Memory B cell (primary cell): ENCODE results near the gene ZNF836.
"Not testable (repeated sequence)": the region's sequence is repeated elsewhere in the genome, so short reads cannot be mapped to it uniquely, and the experiment has no call there.

Experiments
- ATAC-seq: fragments of 150-1000 bp; cut with Tn5 transposase; 2 replicates; pipeline ENCODE4 v1.10.0; 2021; ENCODE audit warnings: low read depth, mild to moderate bottlenecking, moderate library complexity
- DNase-seq, 2 donors: peaks; one replicate each; pipeline ENCODE4 v3.0.0; 2022; ENCODE audit warnings: low spot score in 2 of 2
- H3K27ac Mint-ChIP-seq: one replicate; pipeline ENCODE4 v1.8.0; 2022; ENCODE audit warnings: mild to moderate bottlenecking, moderate library complexity, mixed read lengths
- H3K27me3 Mint-ChIP-seq: one replicate; pipeline ENCODE4 v1.8.0; 2022; ENCODE audit warnings: mixed read lengths
- H3K36me3 Mint-ChIP-seq: one replicate; pipeline ENCODE4 v1.8.0; 2022; ENCODE audit warnings: mild to moderate bottlenecking, mixed read lengths
- H3K4me1 Mint-ChIP-seq: one replicate; pipeline ENCODE4 v1.8.0; 2022; ENCODE audit warnings: mixed read lengths
- H3K4me3 Mint-ChIP-seq: one replicate; pipeline ENCODE4 v1.8.0; 2022; ENCODE audit warnings: mild to moderate bottlenecking, moderate library complexity, mixed read lengths
- H3K9me3 Mint-ChIP-seq: one replicate; pipeline ENCODE4 v1.8.0; 2022; ENCODE audit warnings: mixed read lengths

The ZNF836 gene

DNA sequence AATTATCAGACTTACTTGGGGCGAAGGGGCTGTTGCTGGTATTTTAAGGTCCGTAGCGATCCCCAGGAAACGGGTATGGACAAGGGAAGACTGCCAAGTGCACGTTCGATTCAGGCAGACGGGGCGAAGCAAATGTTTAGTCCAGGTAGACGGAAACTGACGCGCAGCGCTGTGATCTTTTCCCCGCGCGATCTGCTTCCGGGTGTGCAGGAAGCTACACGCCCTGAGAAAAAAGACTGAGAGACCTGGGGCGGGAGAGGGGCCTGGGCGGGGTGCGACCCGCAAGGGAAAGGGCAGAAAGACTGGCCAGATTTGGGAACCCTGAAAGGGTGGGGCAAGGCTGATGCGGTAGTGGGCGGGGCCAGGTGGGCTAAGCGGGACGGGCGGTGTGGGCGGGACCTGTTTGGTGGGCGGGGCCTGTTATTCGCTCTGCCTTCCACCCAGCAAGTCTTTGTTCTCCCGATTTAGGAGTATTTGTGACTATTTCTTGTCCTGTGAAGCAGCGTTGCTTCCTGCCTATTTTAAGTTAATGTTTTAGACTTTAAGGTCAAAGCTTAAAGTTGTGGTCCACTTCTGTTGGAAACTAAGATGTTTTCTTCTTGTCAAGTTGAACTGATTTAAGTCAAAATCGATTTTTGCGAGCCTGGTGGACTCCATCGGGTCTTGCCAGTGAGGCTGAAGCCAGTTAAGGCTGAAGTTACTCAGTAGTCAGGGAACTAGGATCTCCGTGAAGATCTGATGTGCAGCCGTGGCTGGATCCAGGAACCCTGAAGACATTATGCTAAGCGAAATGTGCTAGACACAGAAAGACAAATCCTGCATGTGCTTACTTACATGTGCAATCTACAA lies at the start of gene ZNF836:
ZNF836 (minus strand) TSS at position 301 of the 849 bp plus-strand sequence. CDS start 3,549 bp downstream, outside the sequence.
- Mint-ChIP-seq H3K27ac (peak within 1 kb of the TSS; percentile 97), H3K4me3 (peak within 1 kb of the TSS; percentile 96), H3K27me3 (no peaks in the 10 kb centered on the region), H3K36me3 (peaks cover 26% of the 10 kb centered on the region), H3K4me1 (peaks cover 14% of the 10 kb centered on the region), H3K9me3 (no peaks in the 10 kb centered on the region)
- peak; percentile 80 to 83 for DNase-seq
- peak; percentile 92 for ATAC-seq

DNA sequence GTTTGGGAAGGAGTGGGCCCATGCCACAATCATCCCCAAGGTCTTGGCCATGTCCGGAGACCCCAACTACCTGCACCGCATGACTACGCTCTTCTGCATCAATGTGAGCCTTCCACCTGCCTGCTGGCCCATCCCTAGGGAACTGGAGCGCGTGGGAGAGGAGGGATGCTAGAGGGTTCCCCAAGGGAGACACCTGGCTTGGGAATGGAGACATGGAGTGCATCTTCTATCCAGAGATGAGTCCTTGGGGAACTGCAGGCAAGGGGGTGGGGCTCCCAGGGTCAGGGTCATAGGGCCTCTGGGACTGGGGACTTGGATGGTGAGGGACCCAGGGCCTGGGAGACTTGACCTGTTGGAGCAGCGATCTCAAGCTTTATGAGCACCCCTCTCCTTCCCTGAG lies 49.6 kb upstream of the ZNF836 start:
- Mint-ChIP-seq H3K27ac (no peak overlapping the region), H3K9me3 (no peaks in the 10 kb centered on the region), H3K4me3 (no peak overlapping the region), H3K36me3 (peaks cover 46% of the 10 kb centered on the region), H3K27me3 (no peaks in the 10 kb centered on the region), H3K4me1 (peaks cover 10% of the 10 kb centered on the region)
- no peak for DNase-seq
- ATAC-seq = no peak

DNA sequence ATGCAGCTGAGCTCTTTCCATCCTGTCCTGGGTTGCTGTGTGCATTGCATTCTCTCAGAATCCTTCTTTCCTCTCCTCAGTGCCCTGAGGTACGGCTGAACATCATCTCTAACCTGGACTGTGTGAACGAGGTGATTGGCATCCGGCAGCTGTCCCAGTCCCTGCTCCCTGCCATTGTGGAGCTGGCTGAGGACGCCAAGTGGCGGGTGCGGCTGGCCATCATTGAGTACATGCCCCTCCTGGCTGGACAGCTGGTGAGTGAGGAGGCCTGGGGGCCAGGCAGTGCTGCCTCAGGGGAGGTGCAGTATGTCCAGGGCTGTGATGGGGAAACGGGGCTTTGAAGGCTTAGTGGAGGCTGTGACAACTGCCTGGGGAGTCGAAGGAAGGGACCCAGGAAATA lies 48.2 kb upstream of the ZNF836 start:
- H3K27me3 Mint-ChIP-seq = no peaks in the 10 kb centered on the region
- H3K36me3 Mint-ChIP-seq = peaks cover 43% of the 10 kb centered on the region
- no peak overlapping the region for H3K4me3 Mint-ChIP-seq
- ATAC-seq (no peak), DNase-seq (no peak)
- H3K9me3 Mint-ChIP-seq = no peaks in the 10 kb centered on the region
- peak overlapping the region; percentile 85 for H3K27ac Mint-ChIP-seq
- peaks cover 10% of the 10 kb centered on the region for H3K4me1 Mint-ChIP-seq

DNA sequence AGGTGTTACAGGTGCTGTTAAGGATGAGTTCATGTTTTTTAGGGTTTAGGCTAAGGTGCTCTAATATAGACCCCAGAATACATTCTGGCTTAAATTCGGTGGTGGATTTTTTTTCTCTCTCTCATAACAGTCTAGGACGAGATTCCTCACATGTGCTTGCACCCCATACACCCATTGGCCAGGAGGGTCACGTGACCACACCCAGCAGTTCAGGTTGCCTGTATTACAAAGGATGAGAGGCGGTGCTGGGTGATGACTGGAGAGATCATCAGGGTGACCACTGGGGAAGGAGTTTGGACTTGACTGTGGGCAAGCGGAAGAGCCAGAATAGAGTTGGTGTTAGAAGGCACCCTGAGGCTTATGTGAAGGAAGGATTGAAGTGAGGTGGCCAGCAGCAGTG lies 46.2 kb upstream of the ZNF836 start:
- H3K27me3 Mint-ChIP-seq = no peaks in the 10 kb centered on the region
- peaks cover 44% of the 10 kb centered on the region for H3K36me3 Mint-ChIP-seq
- no peaks in the 10 kb centered on the region for H3K9me3 Mint-ChIP-seq
- no peak overlapping the region for H3K4me3 Mint-ChIP-seq
- ATAC-seq = no peak
- DNase-seq = no peak
- no peak overlapping the region for H3K27ac Mint-ChIP-seq
- H3K4me1 Mint-ChIP-seq = peaks cover 13% of the 10 kb centered on the region

DNA sequence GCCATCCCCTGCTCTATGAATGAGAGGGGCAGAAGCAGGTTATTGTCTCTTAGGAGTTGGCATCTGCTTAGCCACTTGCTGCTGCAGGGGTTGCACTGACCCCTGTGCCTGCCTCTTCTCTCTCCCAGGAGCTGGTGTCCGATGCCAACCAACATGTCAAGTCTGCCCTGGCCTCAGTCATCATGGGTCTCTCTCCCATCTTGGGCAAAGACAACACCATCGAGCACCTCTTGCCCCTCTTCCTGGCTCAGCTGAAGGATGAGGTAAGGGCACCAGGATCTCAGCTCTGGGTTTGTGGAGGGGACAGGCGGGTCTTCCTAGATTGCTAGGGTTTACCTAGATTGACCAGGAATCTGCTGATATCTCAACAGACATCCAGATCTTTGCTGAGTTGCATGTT lies 45.0 kb upstream of the ZNF836 start:
- peaks cover 13% of the 10 kb centered on the region for H3K4me1 Mint-ChIP-seq
- DNase-seq (no peak), ATAC-seq (no peak)
- no peak overlapping the region for H3K4me3 Mint-ChIP-seq
- no peaks in the 10 kb centered on the region for H3K27me3 Mint-ChIP-seq
- H3K9me3 Mint-ChIP-seq = no peaks in the 10 kb centered on the region
- no peak overlapping the region for H3K27ac Mint-ChIP-seq
- H3K36me3 Mint-ChIP-seq = peaks cover 46% of the 10 kb centered on the region

DNA sequence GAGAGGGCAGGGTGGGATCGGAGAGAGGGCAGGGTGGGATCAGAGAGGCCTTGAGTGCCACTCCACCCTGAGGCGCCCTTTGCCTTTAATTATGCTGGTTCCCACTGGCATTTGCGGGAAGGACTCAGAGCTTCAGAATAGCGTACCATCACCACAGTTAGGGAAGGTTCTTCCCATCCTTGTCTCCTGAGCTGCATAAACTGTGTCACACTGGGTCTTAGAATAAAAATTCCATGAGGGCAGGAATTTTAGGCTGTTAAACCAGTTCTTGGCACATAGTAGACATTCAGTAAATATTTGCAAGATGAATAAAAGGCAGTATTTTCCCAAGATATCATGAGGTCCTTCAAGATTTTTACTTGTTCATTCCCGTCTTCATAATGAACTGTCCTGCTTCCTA lies 42.8 kb upstream of the ZNF836 start:
- Mint-ChIP-seq H3K4me3 (no peak overlapping the region), H3K27ac (no peak overlapping the region), H3K27me3 (no peaks in the 10 kb centered on the region), H3K4me1 (peaks cover 11% of the 10 kb centered on the region), H3K36me3 (peaks cover 42% of the 10 kb centered on the region), H3K9me3 (no peaks in the 10 kb centered on the region)
- DNase-seq = no peak
- ATAC-seq = no peak

DNA sequence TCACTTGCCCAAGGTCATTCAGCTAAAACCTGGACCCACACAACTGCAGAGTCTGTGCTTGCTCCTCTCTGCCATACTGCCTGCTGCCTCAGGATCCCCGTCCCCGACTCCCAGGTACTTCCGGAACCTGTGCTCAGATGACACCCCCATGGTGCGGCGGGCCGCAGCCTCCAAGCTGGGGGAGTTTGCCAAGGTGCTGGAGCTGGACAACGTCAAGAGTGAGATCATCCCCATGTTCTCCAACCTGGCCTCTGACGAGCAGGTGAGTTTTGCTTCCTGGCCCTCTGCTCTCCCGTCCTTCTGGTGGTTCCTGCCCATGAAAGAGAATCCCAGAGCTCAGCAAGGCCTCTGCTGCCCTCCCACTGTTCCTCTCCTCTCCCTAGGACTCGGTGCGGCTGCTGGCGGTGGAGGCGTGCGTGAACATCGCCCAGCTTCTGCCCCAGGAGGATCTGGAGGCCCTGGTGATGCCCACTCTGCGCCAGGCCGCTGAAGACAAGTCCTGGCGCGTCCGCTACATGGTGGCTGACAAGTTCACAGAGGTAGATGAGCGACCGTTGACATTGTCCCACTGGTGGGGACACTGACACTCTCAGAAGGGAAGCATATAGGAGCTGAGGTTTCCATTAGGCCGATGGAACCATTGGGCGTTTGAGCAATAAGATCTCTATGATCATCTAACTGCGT lies 41.3 kb upstream of the ZNF836 start:
- Mint-ChIP-seq H3K9me3 (no peaks in the 10 kb centered on the region), H3K27ac (peak overlapping the region; percentile 13), H3K4me3 (no peak overlapping the region), H3K27me3 (no peaks in the 10 kb centered on the region), H3K4me1 (peaks cover 10% of the 10 kb centered on the region), H3K36me3 (peaks cover 39% of the 10 kb centered on the region)
- no peak for DNase-seq
- ATAC-seq = no peak

DNA sequence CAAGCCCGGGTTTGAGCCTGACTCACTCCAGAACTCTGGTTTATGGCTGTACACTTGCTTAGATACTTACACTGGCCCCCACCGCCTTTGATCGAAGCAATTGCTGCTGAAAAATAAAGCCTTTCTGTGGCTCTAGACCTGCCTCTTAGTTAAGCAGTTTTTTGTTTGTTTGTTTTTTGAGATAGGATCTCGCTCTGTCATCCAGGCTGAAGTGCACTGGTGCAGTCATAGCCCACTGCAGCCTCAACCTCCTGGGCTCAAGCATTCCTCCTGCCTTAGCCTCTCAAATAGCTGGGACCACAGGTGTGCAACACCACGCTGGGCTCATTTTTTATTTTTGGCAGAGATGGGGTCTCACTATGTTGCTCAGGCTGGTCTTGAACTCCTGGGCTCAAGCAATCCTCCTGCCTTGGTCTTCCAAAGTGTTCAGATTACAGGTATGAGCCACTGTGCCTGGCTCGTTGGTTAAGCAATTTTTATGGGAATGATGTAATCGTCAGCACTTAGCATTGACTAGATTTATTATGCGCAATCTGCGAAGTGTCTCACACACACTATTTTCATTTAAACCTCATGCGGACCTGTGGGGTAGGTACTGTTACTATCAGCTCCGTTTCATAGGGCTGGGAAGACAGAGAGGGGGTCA lies 40.6 kb upstream of the ZNF836 start:
- peaks cover 8% of the 10 kb centered on the region for H3K4me1 Mint-ChIP-seq
- no peak for ATAC-seq
- no peak for DNase-seq

DNA sequence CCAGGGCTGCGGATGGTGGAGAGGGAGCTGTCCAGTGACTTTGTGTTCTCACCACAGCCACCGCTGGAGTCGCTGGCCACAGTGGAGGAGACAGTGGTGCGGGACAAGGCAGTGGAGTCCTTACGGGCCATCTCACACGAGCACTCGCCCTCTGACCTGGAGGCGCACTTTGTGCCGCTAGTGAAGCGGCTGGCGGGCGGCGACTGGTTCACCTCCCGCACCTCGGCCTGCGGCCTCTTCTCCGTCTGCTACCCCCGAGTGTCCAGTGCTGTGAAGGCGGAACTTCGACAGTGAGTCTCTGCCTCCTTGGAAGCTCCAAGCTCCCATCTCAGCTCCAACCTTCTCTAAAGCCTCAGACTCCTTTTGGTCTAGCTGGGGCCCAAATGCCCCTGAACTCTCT lies 39.8 kb upstream of the ZNF836 start:
- no peaks in the 10 kb centered on the region for H3K27me3 Mint-ChIP-seq
- no peak overlapping the region for H3K27ac Mint-ChIP-seq
- ATAC-seq = no peak
- H3K4me3 Mint-ChIP-seq = no peak overlapping the region
- H3K4me1 Mint-ChIP-seq = peaks cover 6% of the 10 kb centered on the region
- H3K9me3 Mint-ChIP-seq = no peaks in the 10 kb centered on the region
- peaks cover 34% of the 10 kb centered on the region for H3K36me3 Mint-ChIP-seq
- no peak for DNase-seq

More for the DNA sequence above, 40.6 kb upstream of the ZNF836 start:
- Mint-ChIP-seq H3K27me3 (no peaks in the 10 kb centered on the region), H3K4me3 (no peak overlapping the region), H3K27ac (no peak overlapping the region), H3K9me3 (no peaks in the 10 kb centered on the region), H3K36me3 (peaks cover 35% of the 10 kb centered on the region)

DNA sequence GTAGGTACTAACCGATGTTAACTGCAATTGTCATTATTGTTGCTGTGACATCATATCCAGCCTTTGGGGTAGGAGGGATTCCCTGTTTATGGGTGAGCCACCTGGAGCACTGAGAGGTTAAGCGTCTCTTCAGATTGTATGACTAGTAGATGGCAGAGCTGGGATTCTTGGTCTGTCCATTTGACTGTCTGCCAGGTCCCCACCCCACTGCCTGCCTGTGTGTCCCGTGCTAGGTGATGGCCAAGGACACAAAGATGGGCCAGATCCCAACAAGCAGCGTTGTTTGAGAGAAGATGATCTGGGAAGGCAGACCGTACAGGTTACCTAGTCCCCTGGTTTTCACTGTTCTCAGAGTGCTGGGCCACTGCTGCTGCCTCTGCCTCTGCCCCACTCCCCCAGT lies 35.1 kb upstream of the ZNF836 start:
- H3K9me3 Mint-ChIP-seq = no peaks in the 10 kb centered on the region
- peaks cover 52% of the 10 kb centered on the region for H3K36me3 Mint-ChIP-seq

DNA sequence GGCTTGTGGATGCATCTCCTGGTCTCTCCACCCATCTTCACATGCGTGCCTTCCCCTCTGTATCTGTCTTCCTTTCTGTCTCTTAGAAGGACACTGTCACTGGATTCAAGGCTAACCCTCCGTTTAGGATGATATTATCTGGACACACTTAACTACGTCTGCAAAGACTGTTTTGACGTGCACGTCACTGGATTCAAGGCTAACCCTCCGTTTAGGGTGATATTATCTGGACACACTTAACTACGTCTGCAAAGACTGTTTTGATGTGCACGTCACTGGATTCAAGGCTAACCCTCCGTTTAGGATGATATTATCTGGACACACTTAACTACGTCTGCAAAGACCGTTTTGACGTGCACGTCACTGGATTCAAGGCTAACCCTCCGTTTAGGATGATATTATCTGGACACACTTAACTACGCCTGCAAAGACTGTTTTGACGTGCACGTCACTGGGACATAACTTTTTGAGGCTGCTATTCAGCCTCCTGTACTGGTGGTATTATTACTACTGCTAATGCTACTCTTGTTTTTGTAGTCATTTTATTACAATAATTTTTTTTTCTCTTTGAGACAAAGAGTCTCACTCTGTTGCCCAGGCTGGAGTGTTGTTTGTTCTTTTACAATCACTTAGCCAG lies 29.5 kb upstream of the ZNF836 start:
- not testable (repeated sequence) for H3K27ac Mint-ChIP-seq, DNase-seq

More for the DNA sequence above, 35.1 kb upstream of the ZNF836 start:
- ATAC-seq = no peak
- H3K27ac Mint-ChIP-seq = no peak overlapping the region
- H3K4me3 Mint-ChIP-seq = no peak overlapping the region
- no peaks in the 10 kb centered on the region for H3K27me3 Mint-ChIP-seq
- no peak for DNase-seq
- H3K4me1 Mint-ChIP-seq = peaks cover 32% of the 10 kb centered on the region

DNA sequence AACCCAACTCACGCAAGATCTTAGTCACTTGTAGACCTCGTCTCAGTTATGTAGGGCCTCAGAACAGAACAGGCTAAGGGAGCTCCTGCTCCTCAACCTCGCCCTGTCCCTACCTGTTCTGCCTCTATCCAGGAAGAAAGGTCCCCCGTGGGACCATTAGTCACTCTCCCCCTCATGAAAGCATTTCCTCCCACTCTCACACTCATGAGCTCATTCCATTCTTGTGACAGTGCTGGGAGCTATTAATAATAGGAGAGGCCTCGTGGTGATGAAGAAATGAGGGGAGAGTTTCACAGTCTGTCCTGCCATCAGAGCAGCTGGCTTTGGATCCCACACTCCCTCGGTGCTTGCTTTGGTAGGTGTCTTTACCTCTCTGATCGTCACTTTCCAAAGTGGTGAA lies 28.6 kb upstream of the ZNF836 start:
- Mint-ChIP-seq H3K27me3 (no peaks in the 10 kb centered on the region), H3K36me3 (peaks cover 35% of the 10 kb centered on the region), H3K4me1 (peaks cover 33% of the 10 kb centered on the region), H3K4me3 (no peak overlapping the region), H3K27ac (peak overlapping the region; percentile 68), H3K9me3 (no peaks in the 10 kb centered on the region)
- no peak for DNase-seq
- no peak for ATAC-seq

More for the DNA sequence above, 29.5 kb upstream of the ZNF836 start:
- H3K36me3 Mint-ChIP-seq = peaks cover 39% of the 10 kb centered on the region
- H3K4me3 Mint-ChIP-seq, ATAC-seq, H3K9me3 Mint-ChIP-seq, H3K27me3 Mint-ChIP-seq: not testable (repeated sequence)
- H3K4me1 Mint-ChIP-seq = peaks cover 38% of the 10 kb centered on the region

DNA sequence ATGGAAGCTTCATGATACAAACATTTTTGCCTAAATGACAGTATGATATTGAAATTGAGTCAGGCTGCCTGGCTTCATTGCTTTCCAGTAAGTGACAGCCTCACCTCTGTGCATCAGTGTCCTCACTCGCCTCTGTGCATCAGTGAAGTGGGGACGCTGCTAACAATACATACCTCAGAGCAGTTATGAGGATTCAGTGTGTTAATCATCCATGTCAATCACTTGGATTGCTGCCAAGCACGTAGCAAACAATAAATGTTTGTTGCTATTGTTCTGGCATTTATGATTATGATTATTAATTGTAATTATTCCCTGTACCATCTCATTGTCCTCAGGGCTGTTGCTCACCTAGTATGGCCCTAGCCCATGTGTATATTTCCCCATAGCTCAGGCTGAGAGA lies 27.3 kb upstream of the ZNF836 start:
- Mint-ChIP-seq H3K36me3 (peaks cover 32% of the 10 kb centered on the region), H3K27me3 (no peaks in the 10 kb centered on the region), H3K27ac (no peak overlapping the region), H3K4me3 (no peak overlapping the region), H3K4me1 (peaks cover 31% of the 10 kb centered on the region), H3K9me3 (no peaks in the 10 kb centered on the region)
- ATAC-seq (no peak), DNase-seq (no peak)

DNA sequence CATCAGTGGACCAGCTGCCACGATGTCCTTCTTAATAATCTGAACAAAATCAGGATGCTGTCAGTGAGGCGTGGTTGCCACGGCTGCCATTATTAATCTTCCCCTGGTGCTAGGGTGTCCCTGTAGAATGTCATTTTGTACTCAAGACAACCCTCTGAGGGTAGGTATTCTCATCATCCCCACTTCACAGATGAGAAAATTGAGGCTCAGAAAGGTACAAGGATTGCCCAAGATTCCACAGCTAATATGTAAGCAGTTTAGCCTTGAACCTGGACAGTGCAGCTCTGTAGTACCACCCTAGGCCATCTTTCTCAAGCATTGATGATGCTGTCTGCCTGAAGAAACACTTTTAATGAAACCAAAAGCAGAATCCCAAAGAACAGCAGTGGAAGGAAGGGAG lies 26.5 kb upstream of the ZNF836 start:
- no peaks in the 10 kb centered on the region for H3K9me3 Mint-ChIP-seq
- ATAC-seq (no peak), DNase-seq (no peak)
- H3K27me3 Mint-ChIP-seq = no peaks in the 10 kb centered on the region
- peak overlapping the region; percentile 31 for H3K27ac Mint-ChIP-seq
- peaks cover 31% of the 10 kb centered on the region for H3K36me3 Mint-ChIP-seq
- no peak overlapping the region for H3K4me3 Mint-ChIP-seq
- peaks cover 33% of the 10 kb centered on the region for H3K4me1 Mint-ChIP-seq
